Spleen (tissue), 11 donors: ENCODE results near the gene L3MBTL3. TPM values are rescaled to one million over a fixed set of nuclear protein-coding genes. Genes with fewer than 3 reads are reported as not detected.

ENCODE experiments used
- DNase-seq: peaks from one replicate; pipeline ENCODE4 v3.0.0-alpha.2; 2020
- H3K27ac ChIP-seq, 8 donors: fragments of 200-600 bp; sonication (generic) in 7 of 8; 1 replicate in 4 of 8; 2 replicates in 4 of 8; pipeline versions ENCODE4 v1.5.0 to v1.8.0; 2016 to 2021; ENCODE audit warnings: inconsistent platforms in 4 of 8, mild to moderate bottlenecking in 4 of 8, moderate library complexity in 1 of 8
- H3K27me3 ChIP-seq, 7 donors: fragments of 200-600 bp; sonication (generic) in 6 of 7; replicated peaks in 1 of 7; 1 replicate in 4 of 7; 2 replicates in 3 of 7; pipeline versions ENCODE4 v1.5.0 to v1.8.0; 2016 to 2021; ENCODE audit warnings: inconsistent platforms in 3 of 7, mild to moderate bottlenecking in 1 of 7
- H3K36me3 ChIP-seq, 6 donors: fragments of 200-600 bp; sonication (generic) in 5 of 6; 1 replicate in 4 of 6; 2 replicates in 2 of 6; pipeline versions ENCODE4 v1.5.0 to v1.8.0; 2016 to 2021; ENCODE audit warnings: inconsistent platforms in 2 of 6
- H3K4me1 ChIP-seq, 6 donors: fragments of 200-600 bp; sonication (generic) in 5 of 6; 1 replicate in 3 of 6; 2 replicates in 3 of 6; pipeline versions ENCODE4 v1.5.0 to v1.8.0; 2016 to 2021; ENCODE audit warnings: inconsistent platforms in 3 of 6
- H3K4me3 ChIP-seq, 8 donors: fragments of 200-600 bp; sonication (generic) in 7 of 8; 1 replicate in 4 of 8; 2 replicates in 4 of 8; pipeline versions ENCODE4 v1.5.0 to v1.8.0; 2016 to 2021; ENCODE audit warnings: inconsistent platforms in 4 of 8, mild to moderate bottlenecking in 4 of 8, moderate library complexity in 2 of 8
- H3K9me3 ChIP-seq, 8 donors: fragments of 200-600 bp; sonication (generic) in 7 of 8; 1 replicate in 4 of 8; 2 replicates in 4 of 8; pipeline versions ENCODE4 v1.5.0 to v1.8.0; 2016 to 2021; ENCODE audit warnings: inconsistent platforms in 4 of 8
- POLR2A ChIP-seq, 3 donors: fragments of 450-650 bp; IDR thresholded peaks; one replicate each; pipeline ENCODE4 v1.5.1; 2017; ENCODE audit warnings: antibody characterized with exemption in 3 of 3, mild to moderate bottlenecking in 1 of 3
- POLR2AphosphoS5 ChIP-seq, 3 donors: sonication (generic); formaldehyde crosslinking; IDR thresholded peaks; one replicate each; pipeline ENCODE4 v1.5.1; 2017; ENCODE audit warnings: antibody characterized with exemption in 3 of 3
- WGBS, 5 donors: extraction: QIAGEN DNeasy Blood & Tissue Kit in 3 of 5; methylation state at CpG; one replicate each; pipeline versions ENCODE4 v1.1.5 to v1.1.7; 2013 to 2018; 5-methylcytosine and 5-hydroxymethylcytosine counted together
- intact Hi-C: fragments of 100-400 bp; cut with DNase I; formaldehyde crosslinking; loops from one replicate; pipeline ENCODE4 v1.15.0; 2023; ENCODE audit warnings: low total_unique reads
- polyA plus RNA-seq, 3 donors: library from polyadenylated mRNA; stranded (reverse); fragments of 200-250 nt; gene quantifications; one replicate each; pipeline ENCODE4 v1.2.1, GENCODE V29; 2013
- total RNA-seq, 7 donors: library from RNA; depleted of rRNA in 3 of 7; stranded (reverse); fragments of >200 nt in 3 of 7; fragmentation: NEBNext Ultra II Directional in 4 of 7; extraction: Animal tissue kit (Norgen Biotek cat#: 25700) in 4 of 7; gene quantifications; one replicate each; pipeline versions ENCODE4 v1.1.0 to v1.2.1, GENCODE V29; 2016 to 2021
- TF ChIP-seq, protein P1 (sequence below), 11 experiments: fragments of 200-600 bp in 7 of 11; fragments of 450-650 bp in 4 of 11; sonication (generic) in 4 of 11; IDR thresholded peaks in 8 of 11; conservative IDR thresholded peaks in 3 of 11; 1 replicate in 7 of 11; 2 replicates in 4 of 11; pipeline versions ENCODE4 v1.4.0 to v1.8.0; 2016 to 2021; ENCODE audit warnings: antibody characterized with exemption in 11 of 11, inconsistent platforms in 4 of 11, mild to moderate bottlenecking in 1 of 11
- donor health status: healthy with polysubstance abuse.
- donor health status: DM: no; HTN: no; CAD: no; lungs with moderate emphysema.
- donor health status: DM: no; HTN: no; CAD: no.
- donor health status: Bipolar disorder and iron deficiency.
- donor health status: healthy.
- donor health status: DM: no; HTN: no; CAD: no.
- donor health status: DM: yes; HTN: yes; CAD: no.

L3MBTL3 gene
- total and polyA plus RNA-seq, 10 donors = 7.0 to 45.6 (median 26.0) TPM

DNA sequence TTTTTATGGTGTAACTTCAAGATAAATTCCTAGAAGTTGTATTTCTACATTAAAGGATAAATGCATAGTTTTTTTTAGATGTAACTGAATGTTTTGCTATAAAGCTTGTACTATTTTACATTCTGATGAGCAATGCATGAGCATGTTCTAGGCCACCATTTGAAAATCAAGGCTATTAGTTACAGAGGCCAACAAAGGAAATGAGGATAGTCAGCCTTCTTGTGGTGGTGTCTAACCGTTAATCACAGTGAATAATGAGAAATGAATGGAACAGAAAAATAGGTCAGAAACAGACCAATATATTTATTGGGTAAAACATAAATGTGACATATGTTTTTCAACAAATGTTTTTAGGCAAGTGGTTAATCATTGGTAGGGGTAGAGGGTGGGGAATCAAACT lies 37.6 kb upstream of the L3MBTL3 start:
- intact Hi-C loops = no loop called here
- no peaks in the 10 kb centered on the region for H3K4me1 ChIP-seq
- no peak for TF ChIP-seq POLR2A (IDR thresholded peaks at IDR 0.05)
- TF ChIP-seq POLR2AphosphoS5 (IDR thresholded peaks at IDR 0.05) = no peak
- no peaks in the 10 kb centered on the region for H3K36me3 ChIP-seq
- no peak overlapping the region for H3K4me3 ChIP-seq
- peaks cover 0 to 31% (median 19%) of the 10 kb centered on the region in 8 donors for H3K9me3 ChIP-seq
- 41 to 96% (median 83%) methylated on average over 1 of the region's 1 CpG for WGBS, 5 donors
- H3K27me3 ChIP-seq = no peaks in the 10 kb centered on the region
- DNase-seq = no peak
- no peak overlapping the region for H3K27ac ChIP-seq

DNA sequence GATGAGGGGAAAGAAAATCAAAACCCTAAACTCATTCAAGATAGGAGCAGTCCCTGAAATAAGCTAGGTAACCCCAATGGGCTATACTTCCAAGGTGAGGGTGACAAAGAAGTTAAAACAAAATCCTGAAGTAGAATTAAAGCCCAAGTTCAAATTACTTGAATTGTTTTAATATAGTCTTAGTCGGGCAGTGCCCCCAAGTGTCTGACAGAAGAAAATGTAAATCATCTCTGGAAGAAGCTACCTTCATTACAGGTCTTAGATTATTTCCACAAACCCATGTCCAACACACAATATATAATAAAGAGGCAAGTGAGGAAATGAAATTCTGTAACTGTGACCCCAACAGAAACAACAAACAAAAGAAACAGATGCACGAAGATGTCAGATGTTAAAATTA lies 36.8 kb upstream of the L3MBTL3 start:
- Histone ChIP-seq H3K27ac (no peak overlapping the region), H3K36me3 (no peaks in the 10 kb centered on the region), H3K4me3 (no peak overlapping the region), H3K4me1 (no peaks in the 10 kb centered on the region), H3K27me3 (no peaks in the 10 kb centered on the region), H3K9me3 (peaks cover 0 to 30% (median 19%) of the 10 kb centered on the region in 8 donors)
- intact Hi-C loops = no loop called here
- no peak for TF ChIP-seq POLR2A (IDR thresholded peaks at IDR 0.05)
- TF ChIP-seq POLR2AphosphoS5 (IDR thresholded peaks at IDR 0.05) = no peak
- TF ChIP-seq, protein P1, sequence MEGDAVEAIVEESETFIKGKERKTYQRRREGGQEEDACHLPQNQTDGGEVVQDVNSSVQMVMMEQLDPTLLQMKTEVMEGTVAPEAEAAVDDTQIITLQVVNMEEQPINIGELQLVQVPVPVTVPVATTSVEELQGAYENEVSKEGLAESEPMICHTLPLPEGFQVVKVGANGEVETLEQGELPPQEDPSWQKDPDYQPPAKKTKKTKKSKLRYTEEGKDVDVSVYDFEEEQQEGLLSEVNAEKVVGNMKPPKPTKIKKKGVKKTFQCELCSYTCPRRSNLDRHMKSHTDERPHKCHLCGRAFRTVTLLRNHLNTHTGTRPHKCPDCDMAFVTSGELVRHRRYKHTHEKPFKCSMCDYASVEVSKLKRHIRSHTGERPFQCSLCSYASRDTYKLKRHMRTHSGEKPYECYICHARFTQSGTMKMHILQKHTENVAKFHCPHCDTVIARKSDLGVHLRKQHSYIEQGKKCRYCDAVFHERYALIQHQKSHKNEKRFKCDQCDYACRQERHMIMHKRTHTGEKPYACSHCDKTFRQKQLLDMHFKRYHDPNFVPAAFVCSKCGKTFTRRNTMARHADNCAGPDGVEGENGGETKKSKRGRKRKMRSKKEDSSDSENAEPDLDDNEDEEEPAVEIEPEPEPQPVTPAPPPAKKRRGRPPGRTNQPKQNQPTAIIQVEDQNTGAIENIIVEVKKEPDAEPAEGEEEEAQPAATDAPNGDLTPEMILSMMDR (IDR thresholded peaks at IDR 0.05 in 8 of 11, conservative IDR thresholded peaks at IDR 0.05 in 3 of 11) = no peak
- WGBS, 5 donors = 62 to 85% (median 82%) methylated on average over 2 of the region's 2 CpGs
- no peak for DNase-seq

DNA sequence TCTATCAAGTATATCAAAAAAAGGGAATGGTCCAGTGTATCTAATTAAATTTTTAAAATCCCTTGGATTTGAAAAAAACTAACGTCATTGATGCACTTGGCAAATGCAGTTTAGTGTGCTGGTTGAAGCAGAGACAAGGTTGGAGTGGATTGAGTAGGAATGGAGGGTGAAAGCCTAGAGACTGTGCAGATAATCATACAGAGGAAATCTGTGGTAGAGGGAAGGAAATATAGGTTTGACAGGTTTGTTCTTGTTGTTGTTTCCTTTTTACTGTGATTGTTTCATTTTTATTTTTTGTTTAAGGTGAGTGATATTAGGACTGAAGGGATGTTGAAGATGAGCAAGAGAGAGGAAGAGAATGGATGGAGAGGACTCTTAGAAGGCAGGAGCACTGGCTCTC lies 29.0 kb upstream of the L3MBTL3 start:
- no peaks in the 10 kb centered on the region for H3K36me3 ChIP-seq
- TF ChIP-seq POLR2A (IDR thresholded peaks at IDR 0.05) = no peak
- no peak for TF ChIP-seq POLR2AphosphoS5 (IDR thresholded peaks at IDR 0.05)
- TF ChIP-seq, protein P1 (IDR thresholded peaks at IDR 0.05 in 8 of 11, conservative IDR thresholded peaks at IDR 0.05 in 3 of 11) = no peak
- intact Hi-C loops = no loop called here
- no peaks in the 10 kb centered on the region for H3K4me1 ChIP-seq
- no peak for DNase-seq
- no peak overlapping the region for H3K4me3 ChIP-seq
- no peaks in the 10 kb centered on the region for H3K27me3 ChIP-seq
- no peaks in the 10 kb centered on the region for H3K9me3 ChIP-seq
- WGBS, 5 donors = 55 to 86% (median 73%) methylated on average over 1 of the region's 1 CpG
- H3K27ac ChIP-seq = no peak overlapping the region

DNA sequence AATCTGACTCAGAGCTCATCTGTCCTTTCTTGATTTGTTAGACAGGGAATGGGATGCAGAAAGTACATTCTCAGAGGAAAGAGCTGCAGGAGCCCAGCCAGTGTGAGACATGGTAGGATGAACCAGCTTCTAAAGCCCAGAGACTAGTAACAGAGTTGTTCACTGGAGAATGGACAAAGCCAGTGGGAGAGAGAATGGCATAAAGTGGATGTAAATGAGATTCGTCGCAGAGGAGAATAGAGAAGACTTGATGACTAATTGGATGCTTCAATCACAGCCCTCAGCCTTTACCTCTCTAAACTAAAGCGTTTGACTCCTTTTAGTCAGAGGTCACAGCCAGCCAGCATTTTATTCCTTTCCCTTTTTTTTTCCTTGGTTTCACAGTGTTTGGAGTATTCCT lies 25.5 kb upstream of the L3MBTL3 start:
- no peaks in the 10 kb centered on the region for H3K36me3 ChIP-seq
- intact Hi-C loops = no loop called here
- H3K27me3 ChIP-seq = no peaks in the 10 kb centered on the region
- WGBS, 5 donors = 80 to 86% (median 83%) methylated on average over 3 of the region's 3 CpGs
- H3K9me3 ChIP-seq = no peaks in the 10 kb centered on the region
- DNase-seq = no peak
- no peak overlapping the region for H3K27ac ChIP-seq
- H3K4me3 ChIP-seq = no peak overlapping the region
- TF ChIP-seq, protein P1 (IDR thresholded peaks at IDR 0.05 in 8 of 11, conservative IDR thresholded peaks at IDR 0.05 in 3 of 11) = no peak
- TF ChIP-seq POLR2AphosphoS5 (IDR thresholded peaks at IDR 0.05) (no peak), POLR2A (IDR thresholded peaks at IDR 0.05) (no peak)
- H3K4me1 ChIP-seq = no peaks in the 10 kb centered on the region

DNA sequence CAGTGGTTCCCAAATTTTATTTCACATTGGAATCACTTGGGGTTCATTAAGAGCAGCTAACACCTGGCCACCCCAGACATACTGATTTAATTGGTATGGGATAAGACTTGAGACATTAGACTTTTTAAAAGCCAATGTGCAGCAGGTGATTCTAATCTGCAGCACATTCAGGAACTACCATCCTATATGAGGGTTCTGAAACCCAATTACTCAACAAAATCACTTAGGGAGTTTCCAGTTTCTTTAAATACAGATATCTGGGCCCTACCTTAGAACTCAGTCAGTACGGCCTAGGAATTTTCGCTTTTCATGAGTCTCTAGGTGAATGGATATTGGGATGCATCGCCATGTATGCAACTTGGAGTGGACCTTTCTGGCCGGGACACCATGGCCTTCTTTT lies 24.0 kb upstream of the L3MBTL3 start:
- no peaks in the 10 kb centered on the region for H3K27me3 ChIP-seq
- intact Hi-C loops = no loop called here
- TF ChIP-seq, protein P1 (IDR thresholded peaks at IDR 0.05 in 8 of 11, conservative IDR thresholded peaks at IDR 0.05 in 3 of 11) = no peak
- no peak for TF ChIP-seq POLR2A (IDR thresholded peaks at IDR 0.05)
- TF ChIP-seq POLR2AphosphoS5 (IDR thresholded peaks at IDR 0.05) = no peak
- WGBS, 5 donors = 85 to 94% (median 92%) methylated on average over 4 of the region's 4 CpGs
- H3K4me1 ChIP-seq = no peaks in the 10 kb centered on the region
- no peaks in the 10 kb centered on the region for H3K36me3 ChIP-seq
- no peak overlapping the region for H3K4me3 ChIP-seq
- no peak overlapping the region for H3K27ac ChIP-seq
- no peaks in the 10 kb centered on the region for H3K9me3 ChIP-seq
- no peak for DNase-seq
